Measurements from ENCODE around the gene FNIP1.
"Not testable (repeated sequence)": the region's sequence is repeated elsewhere in the genome, so short reads cannot be mapped to it uniquely, and the experiment has no call there.

Gene FNIP1

DNA sequence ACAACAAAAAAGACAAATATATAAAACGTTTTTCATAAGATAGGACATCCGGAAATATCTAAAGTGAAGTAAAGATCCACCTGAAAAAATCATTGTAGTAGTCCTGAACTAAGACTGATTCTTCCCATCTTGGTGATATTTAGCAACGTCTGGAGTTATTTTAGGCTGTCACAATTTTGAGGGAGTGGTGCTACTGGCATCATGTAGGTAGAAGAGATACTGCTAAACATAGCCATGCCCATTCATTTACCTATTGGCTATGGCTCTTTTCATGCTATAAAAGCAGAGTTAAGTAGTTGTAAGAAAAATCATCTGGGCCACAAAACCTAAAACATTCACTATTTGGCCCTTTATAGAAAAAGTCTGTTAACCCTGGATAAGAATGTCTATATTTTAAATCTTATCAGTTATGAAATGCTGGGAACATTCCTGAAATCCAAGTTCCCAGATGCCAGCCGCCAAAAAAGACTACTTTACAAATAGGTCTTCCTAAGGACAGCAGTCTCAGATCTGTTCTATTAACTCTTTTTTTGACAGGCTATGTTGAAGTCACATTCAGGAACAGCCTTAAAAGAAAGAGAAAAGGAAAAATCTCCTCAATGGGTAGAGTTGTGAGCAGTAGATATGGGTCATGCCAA lies 188.8 kb downstream of the FNIP1 start:
- DNase-seq (ENCODE audit: low spot score), result no peak

DNA sequence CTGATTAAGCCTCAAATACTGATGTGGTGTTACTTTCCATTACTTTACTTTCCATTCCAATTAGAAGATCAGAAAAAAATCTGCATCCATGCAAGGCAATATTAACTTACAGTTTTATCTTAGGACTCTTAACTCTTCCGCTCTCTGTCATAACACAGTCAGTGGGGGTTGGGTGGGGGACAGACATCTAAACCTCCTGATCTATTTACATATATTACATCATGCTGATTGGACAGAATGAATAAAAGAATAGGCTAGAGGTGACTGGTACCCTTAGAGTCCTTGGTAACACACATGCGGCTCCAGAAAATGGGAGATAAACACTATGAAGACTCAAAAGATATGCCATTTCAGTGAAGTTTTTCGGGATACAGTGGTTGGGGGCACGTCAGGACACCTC lies 189.4 kb downstream of the FNIP1 start:
- DNase-seq (ENCODE audit: low spot score), result no peak

- no peak for DNase-seq (ENCODE audit: low spot score)
These were observed 191.7 kb downstream of the FNIP1 start for GRCh38 chr5:131605086-131605485.

- peak; percentile 30 for DNase-seq (ENCODE audit: low spot score)
These were observed 201.5 kb downstream of the FNIP1 start for GRCh38 chr5:131595088-131596033.

GRCh38 chr5:131593921-131594320 lies 202.9 kb downstream of the FNIP1 start:
- DNase-seq (ENCODE audit: low spot score), result no peak

DNA sequence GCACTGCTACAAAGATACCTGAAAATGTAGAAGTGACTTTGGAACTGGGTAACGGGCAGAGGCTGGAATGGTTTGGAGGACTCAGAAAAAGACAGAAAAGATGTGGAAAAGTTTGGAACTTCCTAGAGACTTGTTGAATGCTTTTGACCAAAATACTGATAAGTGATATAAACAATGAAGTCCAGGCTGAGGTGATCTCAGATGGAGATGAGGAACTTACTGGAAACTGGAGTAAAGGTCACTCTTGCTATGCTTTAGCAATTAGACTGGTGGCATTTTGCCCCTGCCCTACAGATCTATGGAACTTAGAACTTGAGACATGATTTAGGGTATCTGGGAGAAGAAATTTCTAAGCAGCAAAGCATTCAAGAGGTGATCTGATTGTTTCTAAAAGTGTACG lies 203.4 kb downstream of the FNIP1 start:
- not testable (repeated sequence) for DNase-seq (ENCODE audit: low spot score)

All from CD4-positive, alpha-beta T cell treated with Interleukin-6 at 100 ng/mL for 8 hours (primary cell).